Left lung (tissue), 10 donors: ENCODE measurements around the gene BICC1. TPM values are rescaled to one million over a fixed set of nuclear protein-coding genes. Genes with fewer than 3 reads are reported as not detected.

Experiments used
- ATAC-seq: fragments of 200-7000 bp; cut with Tn5 transposase; one replicate; pipeline ENCODE4 v1.9.1; 2020; ENCODE audit warnings: moderate library complexity
- DNase-seq, 4 donors: peaks; one replicate each; pipeline ENCODE4 v3.0.0-alpha.2; 2013 to 2020
- H3K27ac ChIP-seq, 2 donors: fragments of 200-600 bp; sonication (generic) in 1 of 2; one replicate each; pipeline versions ENCODE4 v1.5.0 to v1.8.0; 2020 to 2021
- H3K27me3 ChIP-seq, 2 donors: fragments of 200-600 bp; sonication (generic) in 1 of 2; one replicate each; pipeline versions ENCODE4 v1.5.0 to v1.8.0; 2020 to 2021
- H3K36me3 ChIP-seq, 2 donors: fragments of 200-600 bp; sonication (generic) in 1 of 2; one replicate each; pipeline versions ENCODE4 v1.5.0 to v1.8.0; 2020 to 2021
- H3K4me1 ChIP-seq, 2 donors: fragments of 200-600 bp; one replicate each; pipeline ENCODE4 v1.8.0; 2021
- H3K4me3 ChIP-seq, 2 donors: fragments of 200-600 bp; sonication (generic) in 1 of 2; one replicate each; pipeline versions ENCODE4 v1.5.0 to v1.8.0; 2020 to 2021; ENCODE audit warnings: mild to moderate bottlenecking in 1 of 2
- H3K9me3 ChIP-seq, 2 donors: fragments of 200-600 bp; sonication (generic) in 1 of 2; one replicate each; pipeline versions ENCODE4 v1.5.0 to v1.8.0; 2020 to 2021
- intact Hi-C, 2 donors: fragments of 100-400 bp; cut with DNase I; formaldehyde crosslinking; loops; one replicate each; pipeline versions ENCODE4 v1.11.2 to v1.14.2; 2022
- polyA plus RNA-seq, 6 donors: library from polyadenylated mRNA; unstranded; fragments of 120-200 nt; gene quantifications; one replicate each; pipeline ENCODE4 v1.2.1, GENCODE V29; 2013; ENCODE audit not compliant: insufficient read length in 6 of 6
- total RNA-seq, 2 donors: library from RNA; stranded (reverse); fragmentation: NEBNext Ultra II Directional; extraction: Animal tissue kit (Norgen Biotek cat#: 25700); gene quantifications; one replicate each; pipeline ENCODE4 v1.2.1, GENCODE V29; 2021
- TF ChIP-seq, protein P1 (sequence below), 2 donors: fragments of 200-600 bp; sonication (generic) in 1 of 2; IDR thresholded peaks; one replicate each; pipeline versions ENCODE4 v1.5.0 to v1.8.0; 2021; ENCODE audit warnings: antibody characterized with exemption in 2 of 2
- donor health status: DM: no; HTN: yes; CAD: no.
- donor health status: DM: no; HTN: no; CAD: no.

The BICC1 gene
- total and polyA plus RNA-seq, 8 donors: 10.9 to 47.4 (median 37.1) TPM

DNA sequence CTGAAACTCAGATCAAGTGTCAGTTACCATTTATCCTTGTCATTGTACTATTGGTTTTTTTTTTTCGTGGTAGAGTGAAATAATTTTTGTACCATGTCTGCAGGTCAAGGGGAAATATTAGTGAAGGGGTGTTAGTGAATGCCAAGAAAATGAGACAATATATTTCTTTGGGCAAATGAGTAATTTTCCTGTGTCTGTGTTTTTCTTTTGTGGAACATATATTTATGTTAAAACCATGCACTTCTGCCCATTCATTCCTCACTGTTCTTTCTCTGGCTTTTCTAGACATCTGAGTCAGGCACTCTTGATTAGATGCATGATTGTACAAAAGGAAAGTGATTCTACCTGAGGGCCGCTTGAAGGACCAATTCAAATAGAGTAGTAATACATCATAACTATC lies 161.6 kb downstream of the BICC1 start:
- intact Hi-C loops: no loop called here
- DNase-seq: no peak
- TF ChIP-seq, protein P1, sequence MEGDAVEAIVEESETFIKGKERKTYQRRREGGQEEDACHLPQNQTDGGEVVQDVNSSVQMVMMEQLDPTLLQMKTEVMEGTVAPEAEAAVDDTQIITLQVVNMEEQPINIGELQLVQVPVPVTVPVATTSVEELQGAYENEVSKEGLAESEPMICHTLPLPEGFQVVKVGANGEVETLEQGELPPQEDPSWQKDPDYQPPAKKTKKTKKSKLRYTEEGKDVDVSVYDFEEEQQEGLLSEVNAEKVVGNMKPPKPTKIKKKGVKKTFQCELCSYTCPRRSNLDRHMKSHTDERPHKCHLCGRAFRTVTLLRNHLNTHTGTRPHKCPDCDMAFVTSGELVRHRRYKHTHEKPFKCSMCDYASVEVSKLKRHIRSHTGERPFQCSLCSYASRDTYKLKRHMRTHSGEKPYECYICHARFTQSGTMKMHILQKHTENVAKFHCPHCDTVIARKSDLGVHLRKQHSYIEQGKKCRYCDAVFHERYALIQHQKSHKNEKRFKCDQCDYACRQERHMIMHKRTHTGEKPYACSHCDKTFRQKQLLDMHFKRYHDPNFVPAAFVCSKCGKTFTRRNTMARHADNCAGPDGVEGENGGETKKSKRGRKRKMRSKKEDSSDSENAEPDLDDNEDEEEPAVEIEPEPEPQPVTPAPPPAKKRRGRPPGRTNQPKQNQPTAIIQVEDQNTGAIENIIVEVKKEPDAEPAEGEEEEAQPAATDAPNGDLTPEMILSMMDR (IDR thresholded peaks at IDR 0.05): no peak

DNA sequence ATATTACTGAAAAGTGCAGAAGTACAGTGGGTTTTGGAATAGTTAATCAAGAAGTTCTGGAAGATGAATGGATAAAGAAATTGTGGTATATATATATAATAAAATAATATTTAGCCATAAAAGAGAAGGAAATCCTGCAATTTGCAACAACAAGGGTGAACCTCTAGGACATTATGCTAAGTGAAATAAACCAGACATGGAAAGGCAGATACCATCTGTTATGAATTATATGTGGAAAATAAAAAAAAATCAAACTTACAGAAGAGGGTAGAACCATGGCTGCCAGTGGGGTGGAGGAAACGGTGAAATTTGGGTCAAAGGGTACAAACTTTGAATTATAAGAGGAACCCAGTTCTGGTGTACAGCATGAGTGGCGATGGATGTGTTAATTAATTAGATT lies 162.6 kb downstream of the BICC1 start:
- no peak overlapping the region for H3K27ac ChIP-seq
- H3K4me3 ChIP-seq: no peak overlapping the region
- no peaks in the 10 kb centered on the region for H3K4me1 ChIP-seq
- H3K36me3 ChIP-seq: no peaks in the 10 kb centered on the region
- DNase-seq (no peak), ATAC-seq (no peak)
- no peaks in the 10 kb centered on the region for H3K27me3 ChIP-seq
- TF ChIP-seq, protein P1 (IDR thresholded peaks at IDR 0.05): no peak
- intact Hi-C loops: no loop called here
- H3K9me3 ChIP-seq: peaks cover 0 to 2% of the 10 kb centered on the region in 2 donors

More for the DNA sequence above, 161.6 kb downstream of the BICC1 start:
- no peak overlapping the region for H3K27ac ChIP-seq
- no peaks in the 10 kb centered on the region for H3K4me1 ChIP-seq
- no peak overlapping the region for H3K4me3 ChIP-seq
- no peak for ATAC-seq
- peaks cover 0 to 2% of the 10 kb centered on the region in 2 donors for H3K9me3 ChIP-seq
- H3K27me3 ChIP-seq: no peaks in the 10 kb centered on the region
- H3K36me3 ChIP-seq: no peaks in the 10 kb centered on the region

DNA sequence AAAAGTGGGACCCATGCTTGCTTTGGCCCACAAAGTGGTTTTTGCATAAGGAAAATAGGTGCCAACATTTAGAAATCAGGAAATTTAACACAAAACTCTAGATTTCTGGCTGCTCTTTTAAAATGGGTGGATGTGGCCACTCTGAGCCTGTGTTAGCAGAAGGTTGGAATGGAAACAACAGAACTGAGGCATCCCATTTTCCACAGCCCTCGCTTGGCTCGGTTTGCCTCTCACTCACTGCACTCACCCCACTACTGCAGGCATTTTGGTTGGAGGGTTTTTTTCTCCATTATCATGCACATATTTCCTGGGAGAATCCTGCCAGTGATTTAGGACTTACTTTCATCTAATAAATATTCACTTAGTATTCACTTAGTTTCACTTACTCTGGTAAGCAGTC lies 178.9 kb downstream of the BICC1 start:
- intact Hi-C loops: no loop called here
- H3K4me1 ChIP-seq: no peaks in the 10 kb centered on the region
- DNase-seq: no peak
- no peak overlapping the region for H3K27ac ChIP-seq
- H3K27me3 ChIP-seq: no peaks in the 10 kb centered on the region
- no peaks in the 10 kb centered on the region for H3K36me3 ChIP-seq
- peak; percentile 61 for ATAC-seq
- no peak overlapping the region for H3K4me3 ChIP-seq
- H3K9me3 ChIP-seq: peaks cover 0 to 23% of the 10 kb centered on the region in 2 donors
- TF ChIP-seq, protein P1 (IDR thresholded peaks at IDR 0.05): no peak

DNA sequence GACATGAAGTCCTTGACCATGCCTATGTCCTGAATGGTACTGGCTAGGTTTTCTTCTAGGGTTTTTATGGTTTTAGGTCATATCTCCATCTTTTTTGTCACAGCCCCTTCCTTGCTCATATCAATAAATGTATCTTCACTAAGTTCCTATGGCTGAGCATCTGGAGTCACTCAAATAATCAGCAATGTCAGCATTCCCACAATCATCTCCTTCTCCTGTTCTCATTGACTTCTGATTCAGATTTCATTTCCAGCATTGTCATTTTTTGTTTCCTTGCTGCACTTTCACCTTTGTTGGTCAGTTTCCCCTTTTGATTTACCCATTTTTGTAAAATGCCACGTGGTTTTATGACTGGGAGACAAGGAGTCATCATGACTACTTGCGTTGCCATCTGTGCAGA lies 181.2 kb downstream of the BICC1 start:
- no peaks in the 10 kb centered on the region for H3K27me3 ChIP-seq

DNA sequence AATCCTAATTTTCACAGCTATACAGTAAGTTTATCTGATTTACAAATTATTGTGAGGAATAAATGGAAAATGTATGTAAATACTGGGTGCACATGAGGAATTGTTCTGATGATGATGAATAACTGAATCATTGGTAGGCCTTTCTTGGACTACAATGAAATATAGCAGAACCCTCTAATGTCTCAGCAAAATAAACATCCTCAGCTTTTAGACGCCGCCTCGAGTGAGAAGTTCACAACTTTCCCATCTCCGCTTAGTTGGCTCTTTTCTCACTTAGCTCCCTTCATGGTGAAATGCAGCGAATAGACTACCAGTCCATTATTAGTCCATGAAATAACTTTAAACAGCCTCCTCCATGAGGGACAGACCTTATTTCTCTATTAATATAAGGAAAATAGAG lies 182.3 kb downstream of the BICC1 start:
- no peak overlapping the region for H3K4me3 ChIP-seq
- intact Hi-C loops: no loop called here
- no peaks in the 10 kb centered on the region for H3K36me3 ChIP-seq
- H3K4me1 ChIP-seq: no peaks in the 10 kb centered on the region
- DNase-seq (no peak), ATAC-seq (no peak)
- no peak overlapping the region for H3K27ac ChIP-seq
- no peaks in the 10 kb centered on the region for H3K27me3 ChIP-seq
- TF ChIP-seq, protein P1 (IDR thresholded peaks at IDR 0.05): no peak
- H3K9me3 ChIP-seq: peaks cover 0 to 12% of the 10 kb centered on the region in 2 donors

More for the DNA sequence above, 181.2 kb downstream of the BICC1 start:
- Histone ChIP-seq H3K4me3 (no peak overlapping the region), H3K4me1 (no peaks in the 10 kb centered on the region), H3K9me3 (peaks cover 0 to 12% of the 10 kb centered on the region in 2 donors), H3K27ac (no peak overlapping the region), H3K36me3 (no peaks in the 10 kb centered on the region)
- intact Hi-C loops: no loop called here
- DNase-seq (no peak), ATAC-seq (no peak)
- TF ChIP-seq, protein P1 (IDR thresholded peaks at IDR 0.05): no peak
